Stimulated activated CD8-positive, alpha-beta memory T cell treated with anti-CD3 and anti-CD28 coated beads, Interleukin-12 subunit alpha, Interleukin-12 subunit beta, amount 100 ng/mL, for 1 hour (primary cell): ENCODE data around the gene KLHDC9.
A peak's percentile ranks its signal among the peaks of the same experiment; 100 is the strongest.

Experiments used
- DNase-seq: peaks from one replicate; pipeline ENCODE4 v3.0.0-alpha.2; 2020; ENCODE audit warnings: low read depth

Gene KLHDC9

GRCh38 chr1:161132410-161133219, 34.5 kb downstream of the KLHDC9 start, which contains the start of gene DEDD:
DEDD (minus strand) TSS chr1:161132667; CDS start chr1:161124462, 8,205 bp downstream.
- peak; percentile 78 for DNase-seq

GRCh38 chr1:161133220-161133740, 35.1 kb downstream of the KLHDC9 start:
- DNase-seq: no peak

- DNase-seq: no peak
These were observed 39.7 kb downstream of the KLHDC9 start for GRCh38 chr1:161137881-161138280.

DNA sequence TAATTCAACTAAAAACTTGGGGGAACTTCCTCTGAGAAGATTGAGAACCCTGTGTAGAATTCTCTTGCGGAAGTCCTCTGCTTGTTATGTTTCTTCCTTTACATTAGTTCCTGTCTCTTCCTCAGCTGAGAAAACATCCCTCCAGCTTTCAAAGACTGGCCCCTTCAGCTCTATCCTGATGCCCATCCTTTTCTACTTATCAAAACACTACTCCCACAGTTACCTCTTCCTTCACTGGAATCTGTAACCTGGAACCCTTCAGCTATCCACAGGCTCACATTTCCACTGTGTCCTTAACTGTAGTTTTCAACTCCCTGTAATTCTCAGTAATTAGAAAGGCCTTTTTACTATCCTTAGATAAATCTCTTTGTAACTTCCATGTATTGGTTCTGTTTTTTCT, 40.3 kb downstream of the KLHDC9 start:
- no peak for DNase-seq

DNA sequence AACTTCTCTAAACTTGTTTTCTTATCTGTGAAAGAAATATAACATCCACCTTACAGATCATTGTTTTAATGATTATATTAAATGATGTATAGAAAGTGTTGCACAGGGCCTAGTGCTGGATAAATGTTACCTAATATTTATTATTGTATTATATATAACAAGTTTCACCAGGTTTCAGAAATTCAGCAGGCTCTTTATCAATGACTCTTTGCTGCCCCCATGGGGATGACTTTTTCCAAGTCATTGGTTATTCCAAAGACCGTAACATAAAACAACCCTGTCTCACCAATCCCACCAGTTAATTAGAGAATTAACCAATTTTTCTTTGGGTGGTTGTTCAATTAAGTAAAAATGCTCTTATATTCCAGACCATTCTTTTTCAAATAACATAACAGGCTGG, 41.6 kb downstream of the KLHDC9 start:
- no peak for DNase-seq

- DNase-seq: no peak
These were observed 42.7 kb downstream of the KLHDC9 start for GRCh38 chr1:161140755-161141400.

DNA sequence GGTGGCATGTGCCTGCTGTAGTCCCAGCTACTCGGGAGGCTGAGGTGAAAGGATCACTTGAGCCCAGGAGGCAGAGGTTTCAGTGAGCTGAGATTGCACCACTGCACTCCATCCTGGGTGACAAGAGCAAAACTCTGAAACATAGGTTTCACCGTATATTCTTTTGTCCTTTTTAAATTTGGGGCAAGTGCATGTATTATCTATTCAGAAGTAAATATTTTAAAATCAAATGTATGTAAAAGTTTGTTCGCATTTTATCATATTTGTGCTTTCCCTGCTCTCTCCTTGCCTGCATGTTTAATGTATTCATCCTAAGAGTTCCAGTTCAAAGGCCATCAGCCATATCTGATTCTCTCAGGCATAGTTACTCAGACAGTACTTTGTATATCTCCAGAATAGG, 47.7 kb downstream of the KLHDC9 start:
- DNase-seq: no peak
